OCI-LY1 (cell line): Measurements from ENCODE around the gene NUP210.

ENCODE experiments used
- H2AFZ ChIP-seq: fragments of 200-600 bp; sonication (generic), shearing (Covaris generic); 2 replicates; pipeline ENCODE4 v1.6.0; 2014; ENCODE audit warnings: antibody characterized with exemption, mild to moderate bottlenecking, low read length
- H3F3A ChIP-seq: fragments of 200-600 bp; sonication (generic), shearing (Covaris generic); 2 replicates; pipeline ENCODE4 v1.6.0; 2014; ENCODE audit warnings: mild to moderate bottlenecking, antibody characterized with exemption, low read length, moderate library complexity; ENCODE audit not compliant: insufficient read depth
- H3K27ac ChIP-seq: fragments of 200-600 bp; sonication (generic); 2 replicates; pipeline ENCODE4 v1.5.1; 2014; ENCODE audit warnings: low read length, mixed run types, mild to moderate bottlenecking, low read depth; ENCODE audit not compliant: poor library complexity, severe bottlenecking
- H3K27me3 ChIP-seq: fragments of 200-600 bp; sonication (generic); 2 replicates; pipeline ENCODE4 v1.6.0; 2014; ENCODE audit warnings: antibody characterized with exemption, mild to moderate bottlenecking, low read length, moderate library complexity; ENCODE audit not compliant: insufficient read depth
- H3K36me3 ChIP-seq: fragments of 200-600 bp; sonication (generic); 2 replicates; pipeline ENCODE4 v1.6.1; 2014; ENCODE audit warnings: mild to moderate bottlenecking, antibody characterized with exemption, low read length, moderate library complexity, mixed read lengths; ENCODE audit not compliant: insufficient read depth
- H3K4me1 ChIP-seq: fragments of 200-600 bp; sonication (generic); 2 replicates; pipeline ENCODE4 v1.5.1; 2014; ENCODE audit warnings: mild to moderate bottlenecking, low read length, moderate library complexity; ENCODE audit not compliant: insufficient read depth, severe bottlenecking
- H3K4me2 ChIP-seq: fragments of 200-600 bp; sonication (generic), shearing (Covaris generic); 2 replicates; pipeline ENCODE4 v1.6.1; 2014; ENCODE audit warnings: low read length
- H3K4me3 ChIP-seq: fragments of 200-600 bp; sonication (generic); 2 replicates; pipeline ENCODE4 v1.5.1; 2014; ENCODE audit warnings: low read length, low read depth, mild to moderate bottlenecking, mixed read lengths; ENCODE audit not compliant: poor library complexity, severe bottlenecking
- H3K79me2 ChIP-seq: fragments of 200-600 bp; shearing (Covaris generic); 2 replicates; pipeline ENCODE4 v1.6.1; 2016; ENCODE audit warnings: mixed run types, low read length, mixed read lengths; ENCODE audit not compliant: insufficient read depth
- H3K9ac ChIP-seq: fragments of 200-600 bp; sonication (generic), shearing (Covaris generic); 2 replicates; pipeline ENCODE4 v1.6.1; 2014; ENCODE audit warnings: mild to moderate bottlenecking, low read length, mixed read lengths
- H3K9me2 ChIP-seq: fragments of 200-600 bp; sonication (generic), shearing (Covaris generic); 2 replicates; pipeline ENCODE4 v1.6.1; 2014; ENCODE audit warnings: low read depth, mild to moderate bottlenecking, low read length, mixed read lengths
- H3K9me3 ChIP-seq: fragments of 200-600 bp; shearing (Covaris generic); 2 replicates; pipeline ENCODE4 v1.6.1; 2014; ENCODE audit warnings: low read length, mixed read lengths
- H4K20me1 ChIP-seq: fragments of 200-600 bp; sonication (generic), shearing (Covaris generic); 2 replicates; pipeline ENCODE4 v1.6.0; 2016; ENCODE audit warnings: mild to moderate bottlenecking, low read length; ENCODE audit not compliant: insufficient read depth
- EZH2 ChIP-seq: fragments of 200-600 bp; sonication (generic), shearing (Covaris generic); IDR thresholded peaks from 2 replicates; pipeline ENCODE4 v1.8.0; 2017; ENCODE audit warnings: borderline replicate concordance, mixed run types, mild to moderate bottlenecking, antibody characterized with exemption, low read length, moderate library complexity, mixed read lengths
- TF ChIP-seq, protein P1 (sequence below): fragments of 200-600 bp; sonication (generic), shearing (Covaris generic); IDR thresholded peaks from 2 replicates; pipeline ENCODE4 v1.5.1; 2017; ENCODE audit warnings: mild to moderate bottlenecking, antibody characterized with exemption, low read length, moderate library complexity, mixed read lengths

NUP210 gene

DNA sequence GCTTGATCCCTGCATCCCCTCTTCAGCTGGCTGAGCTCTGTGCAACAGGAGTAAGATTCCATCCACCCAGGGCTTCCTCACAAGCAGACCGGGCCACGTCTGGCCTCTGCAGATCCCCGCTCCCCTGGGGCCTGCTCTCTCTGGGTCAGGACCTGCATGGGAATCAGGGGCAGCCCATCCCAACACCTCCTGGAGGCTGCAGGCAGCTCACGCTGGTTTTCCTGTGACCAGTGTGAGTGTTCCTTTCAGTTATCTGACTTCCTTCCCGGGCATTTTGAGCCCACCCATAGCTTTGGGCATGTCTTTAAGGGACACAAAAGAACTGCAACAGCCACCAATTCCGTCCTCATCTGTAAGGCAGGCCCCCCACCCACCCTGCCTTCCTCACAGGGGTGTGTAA, 16.3 kb downstream of the NUP210 start:
- H3K4me3 ChIP-seq, result no peak overlapping the region
- peaks cover 94% of the 10 kb centered on the region for H3K79me2 ChIP-seq
- no peak overlapping the region for H3K4me2 ChIP-seq
- peaks cover 73% of the 10 kb centered on the region for H3K36me3 ChIP-seq
- no peaks in the 10 kb centered on the region for H3K27me3 ChIP-seq
- peaks cover 16% of the 10 kb centered on the region for H3K4me1 ChIP-seq
- H3K9me2 ChIP-seq, result no peaks in the 10 kb centered on the region
- peaks cover under 1% of the 10 kb centered on the region; the same call in 1 of the 2 replicates for H3K9me3 ChIP-seq
- H2AFZ ChIP-seq, result no peak overlapping the region
- H4K20me1 ChIP-seq, result no peaks in the 10 kb centered on the region
- no peak overlapping the region for H3K9ac ChIP-seq
- H3F3A ChIP-seq, result no peaks in the 10 kb centered on the region
- TF ChIP-seq EZH2, result no peak
- TF ChIP-seq, protein P1, sequence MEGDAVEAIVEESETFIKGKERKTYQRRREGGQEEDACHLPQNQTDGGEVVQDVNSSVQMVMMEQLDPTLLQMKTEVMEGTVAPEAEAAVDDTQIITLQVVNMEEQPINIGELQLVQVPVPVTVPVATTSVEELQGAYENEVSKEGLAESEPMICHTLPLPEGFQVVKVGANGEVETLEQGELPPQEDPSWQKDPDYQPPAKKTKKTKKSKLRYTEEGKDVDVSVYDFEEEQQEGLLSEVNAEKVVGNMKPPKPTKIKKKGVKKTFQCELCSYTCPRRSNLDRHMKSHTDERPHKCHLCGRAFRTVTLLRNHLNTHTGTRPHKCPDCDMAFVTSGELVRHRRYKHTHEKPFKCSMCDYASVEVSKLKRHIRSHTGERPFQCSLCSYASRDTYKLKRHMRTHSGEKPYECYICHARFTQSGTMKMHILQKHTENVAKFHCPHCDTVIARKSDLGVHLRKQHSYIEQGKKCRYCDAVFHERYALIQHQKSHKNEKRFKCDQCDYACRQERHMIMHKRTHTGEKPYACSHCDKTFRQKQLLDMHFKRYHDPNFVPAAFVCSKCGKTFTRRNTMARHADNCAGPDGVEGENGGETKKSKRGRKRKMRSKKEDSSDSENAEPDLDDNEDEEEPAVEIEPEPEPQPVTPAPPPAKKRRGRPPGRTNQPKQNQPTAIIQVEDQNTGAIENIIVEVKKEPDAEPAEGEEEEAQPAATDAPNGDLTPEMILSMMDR, result no peak
- H3K27ac ChIP-seq, result no peak overlapping the region

DNA sequence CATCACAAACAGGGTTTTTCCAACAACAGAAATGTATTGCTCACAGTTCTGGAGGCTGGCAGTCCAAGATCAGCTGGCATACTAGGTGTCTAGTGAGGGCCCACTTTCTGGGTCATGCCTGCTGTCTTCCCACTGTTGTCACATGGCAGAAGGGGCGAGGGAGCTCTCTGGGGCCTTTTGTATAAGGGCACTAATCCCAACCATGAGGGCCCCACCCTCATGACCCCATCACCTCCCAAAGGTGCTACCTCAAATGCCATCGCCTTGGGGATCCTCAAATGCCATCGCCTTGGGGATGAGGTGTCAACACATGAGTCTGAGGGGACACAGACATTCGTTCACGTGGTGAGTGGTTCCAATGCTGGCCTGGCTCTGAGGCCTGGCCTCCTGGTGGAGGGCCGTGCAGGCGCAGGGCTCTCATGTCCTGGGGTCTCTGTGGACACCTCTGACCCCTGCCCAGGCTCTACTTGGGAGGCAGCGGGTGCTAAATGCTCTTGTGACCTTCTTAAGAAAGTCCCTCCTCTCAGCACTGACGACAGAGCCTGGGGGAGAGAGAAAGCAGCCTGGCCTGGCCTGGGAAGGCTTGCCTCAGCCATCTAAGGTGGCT, 16.8 kb downstream of the NUP210 start:
- Histone ChIP-seq H3K27me3 (no peaks in the 10 kb centered on the region), H4K20me1 (no peaks in the 10 kb centered on the region), H3K79me2 (peaks cover 89% of the 10 kb centered on the region), H3K9me3 (no peaks in the 10 kb centered on the region), H3K36me3 (peaks cover 73% of the 10 kb centered on the region), H2AFZ (no peak overlapping the region), H3K9ac (no peak overlapping the region), H3K9me2 (no peaks in the 10 kb centered on the region), H3F3A (no peaks in the 10 kb centered on the region), H3K4me2 (no peak overlapping the region), H3K4me3 (no peak overlapping the region), H3K4me1 (peaks cover 16% of the 10 kb centered on the region), H3K27ac (no peak overlapping the region)
- TF ChIP-seq EZH2, result no peak
- TF ChIP-seq, protein P1, result no peak

DNA sequence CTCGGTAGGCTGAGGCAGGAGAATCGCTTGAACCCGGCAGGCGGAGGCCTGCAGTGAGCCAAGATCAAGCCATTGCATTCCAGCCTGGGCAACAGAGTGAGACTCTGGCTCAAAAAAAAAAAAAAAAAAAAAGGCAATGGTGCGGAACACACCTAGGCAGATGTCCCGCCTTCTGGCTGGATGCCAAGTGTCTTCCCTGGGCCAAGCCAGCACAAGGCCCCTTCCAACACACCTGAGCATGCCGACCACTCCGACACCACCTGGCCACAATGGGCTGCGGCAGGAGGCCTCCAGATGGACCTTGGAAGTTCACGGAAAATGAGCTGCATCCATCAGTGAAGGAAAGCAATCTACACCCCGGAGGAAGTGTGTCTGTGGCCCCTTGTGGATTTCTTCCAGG, 19.0 kb downstream of the NUP210 start:
- H3K4me2 ChIP-seq, result no peak overlapping the region
- H4K20me1 ChIP-seq, result no peaks in the 10 kb centered on the region
- no peak overlapping the region for H3K9ac ChIP-seq
- peaks cover 69% of the 10 kb centered on the region for H3K79me2 ChIP-seq
- no peaks in the 10 kb centered on the region for H3K9me3 ChIP-seq
- no peak overlapping the region for H3K27ac ChIP-seq
- H3K4me3 ChIP-seq, result no peak overlapping the region
- no peaks in the 10 kb centered on the region for H3K27me3 ChIP-seq
- TF ChIP-seq EZH2, result no peak
- TF ChIP-seq, protein P1, result no peak
- no peaks in the 10 kb centered on the region for H3K9me2 ChIP-seq
- H3K36me3 ChIP-seq, result peaks cover 78% of the 10 kb centered on the region
- H3F3A ChIP-seq, result no peaks in the 10 kb centered on the region
- no peak overlapping the region for H2AFZ ChIP-seq
- H3K4me1 ChIP-seq, result peaks cover 16% of the 10 kb centered on the region
